Thyroid gland (tissue), 4 donors: Measurements from ENCODE around the gene CYTH1. TPM values are rescaled to one million over a fixed set of nuclear protein-coding genes. Genes with fewer than 3 reads are reported as not detected.

Source experiments
- DNase-seq, 2 donors: peaks; one replicate each; pipeline ENCODE4 v3.0.0-alpha.2; 2019
- H3K27ac ChIP-seq, 3 donors: fragments of 200-600 bp; sonication (generic); 1 replicate in 2 of 3; 2 replicates in 1 of 3; pipeline ENCODE4 v1.5.1; 2016 to 2019; ENCODE audit warnings: mild to moderate bottlenecking in 1 of 3, moderate library complexity in 1 of 3
- H3K27me3 ChIP-seq: fragments of 200-600 bp; sonication (generic); one replicate; pipeline ENCODE4 v1.5.1; 2019
- H3K36me3 ChIP-seq, 2 donors: fragments of 200-600 bp; sonication (generic); one replicate each; pipeline ENCODE4 v1.5.1; 2016 to 2019
- H3K4me1 ChIP-seq, 2 donors: fragments of 200-600 bp; sonication (generic); one replicate each; pipeline ENCODE4 v1.5.1; 2017 to 2019
- H3K4me3 ChIP-seq, 3 donors: fragments of 200-600 bp; sonication (generic); replicated peaks in 1 of 3; 1 replicate in 2 of 3; 2 replicates in 1 of 3; pipeline ENCODE4 v1.5.1; 2016; ENCODE audit warnings: mild to moderate bottlenecking in 1 of 3
- H3K9me3 ChIP-seq: fragments of 200-600 bp; sonication (generic); one replicate; pipeline ENCODE4 v1.5.1; 2017
- POLR2A ChIP-seq, 2 donors: fragments of 450-650 bp; IDR thresholded peaks; one replicate each; pipeline ENCODE4 v1.6.1; 2017; ENCODE audit warnings: antibody characterized with exemption in 2 of 2, mild to moderate bottlenecking in 2 of 2, moderate library complexity in 1 of 2
- WGBS, 2 donors: methylation state at CpG; one replicate each; pipeline ENCODE4 v1.1.5; 2017; 5-methylcytosine and 5-hydroxymethylcytosine counted together
- intact Hi-C: fragments of 100-400 bp; cut with DNase I; formaldehyde crosslinking; loops from one replicate; pipeline ENCODE4 v1.15.1; 2023
- total RNA-seq, 4 donors: library from RNA; depleted of rRNA; stranded (reverse); fragments of >200 nt; gene quantifications; one replicate each; pipeline ENCODE4 v1.2.3, GENCODE V29; 2016
- TF ChIP-seq, protein P1 (sequence below), 6 experiments: fragments of 200-600 bp in 3 of 6; fragments of 450-650 bp in 3 of 6; sonication (generic) in 3 of 6; IDR thresholded peaks; one replicate each; pipeline ENCODE4 v1.5.1; 2016 to 2019; ENCODE audit warnings: antibody characterized with exemption in 6 of 6, mild to moderate bottlenecking in 2 of 6, inconsistent platforms in 1 of 6, moderate library complexity in 1 of 6

CYTH1 gene
- total RNA-seq, 4 donors from 2014 or later, result 69.0 to 94.5 (median 75.7) TPM

DNA sequence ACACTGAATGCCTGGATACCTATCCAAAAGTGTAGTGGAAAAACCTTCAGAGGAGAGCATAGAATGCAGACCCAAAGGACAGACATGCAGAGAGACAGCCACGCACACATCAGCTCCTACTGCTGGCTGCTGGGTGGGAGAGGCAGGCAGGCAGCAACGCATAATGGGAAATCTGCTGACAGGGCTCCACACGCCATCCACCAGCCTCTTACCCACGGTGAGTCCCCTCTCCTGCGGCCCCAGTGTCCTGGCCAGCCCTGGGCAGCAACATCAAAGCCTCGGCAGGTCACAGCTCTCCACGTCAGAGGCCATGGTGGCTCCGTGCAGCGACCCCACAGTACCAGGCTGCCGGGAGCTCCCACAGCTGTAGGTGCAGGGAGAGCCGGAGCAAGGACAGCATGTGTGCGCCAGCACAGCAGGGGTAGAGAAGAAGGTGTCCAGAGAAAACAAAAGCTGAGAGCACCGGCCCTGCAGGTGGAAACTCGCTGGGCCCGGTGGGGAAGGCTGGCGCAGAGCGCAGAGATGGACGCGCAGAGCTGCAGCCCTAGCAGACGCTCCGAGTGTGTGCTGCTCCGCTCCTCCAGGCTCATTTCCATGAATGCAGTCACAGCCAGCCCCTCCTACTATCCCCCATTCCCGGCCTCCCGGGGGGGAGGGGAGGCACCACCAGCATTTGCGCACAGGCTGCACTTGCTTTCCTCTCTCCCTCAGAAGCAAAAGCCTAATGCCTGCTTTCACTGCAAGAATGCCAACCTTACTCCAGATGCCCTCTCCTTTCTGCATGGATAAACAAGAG lies 58.9 kb downstream of the CYTH1 start:
- Histone ChIP-seq H3K36me3 (no peaks in the 10 kb centered on the region), H3K9me3 (no peaks in the 10 kb centered on the region), H3K4me3 (peak overlapping the region in 1 of 3 donors; percentile 13), H3K27ac (peak overlapping the region; percentile 67 to 72 (median 69)), H3K27me3 (no peaks in the 10 kb centered on the region), H3K4me1 (peaks cover 74 to 85% of the 10 kb centered on the region in 2 donors)
- TF ChIP-seq POLR2A (IDR thresholded peaks at IDR 0.05), result peak in 1 of 2 donors; percentile 45
- TF ChIP-seq, protein P1, sequence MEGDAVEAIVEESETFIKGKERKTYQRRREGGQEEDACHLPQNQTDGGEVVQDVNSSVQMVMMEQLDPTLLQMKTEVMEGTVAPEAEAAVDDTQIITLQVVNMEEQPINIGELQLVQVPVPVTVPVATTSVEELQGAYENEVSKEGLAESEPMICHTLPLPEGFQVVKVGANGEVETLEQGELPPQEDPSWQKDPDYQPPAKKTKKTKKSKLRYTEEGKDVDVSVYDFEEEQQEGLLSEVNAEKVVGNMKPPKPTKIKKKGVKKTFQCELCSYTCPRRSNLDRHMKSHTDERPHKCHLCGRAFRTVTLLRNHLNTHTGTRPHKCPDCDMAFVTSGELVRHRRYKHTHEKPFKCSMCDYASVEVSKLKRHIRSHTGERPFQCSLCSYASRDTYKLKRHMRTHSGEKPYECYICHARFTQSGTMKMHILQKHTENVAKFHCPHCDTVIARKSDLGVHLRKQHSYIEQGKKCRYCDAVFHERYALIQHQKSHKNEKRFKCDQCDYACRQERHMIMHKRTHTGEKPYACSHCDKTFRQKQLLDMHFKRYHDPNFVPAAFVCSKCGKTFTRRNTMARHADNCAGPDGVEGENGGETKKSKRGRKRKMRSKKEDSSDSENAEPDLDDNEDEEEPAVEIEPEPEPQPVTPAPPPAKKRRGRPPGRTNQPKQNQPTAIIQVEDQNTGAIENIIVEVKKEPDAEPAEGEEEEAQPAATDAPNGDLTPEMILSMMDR (IDR thresholded peaks at IDR 0.05), result no peak
- intact Hi-C loops, result loop anchor here (10.0 kb wide), 1 partner anchor 112 kb away; no protein-coding TSS in a partner anchor
- DNase-seq, result peak; percentile 81 to 84
- 20 to 26% methylated on average over 15 to 21 of the region's 25 CpGs for WGBS, 2 donors

- intact Hi-C loops, result loop anchor here (10.0 kb wide), 1 partner anchor 112 kb away; no protein-coding TSS in a partner anchor
- H3K9me3 ChIP-seq, result no peaks in the 10 kb centered on the region
- H3K27ac ChIP-seq, result peak overlapping the region; percentile 67 to 72 (median 69)
- TF ChIP-seq POLR2A (IDR thresholded peaks at IDR 0.05), result no peak
- TF ChIP-seq, protein P1 (IDR thresholded peaks at IDR 0.05), result no peak
- H3K27me3 ChIP-seq, result no peaks in the 10 kb centered on the region
- peak; percentile 74 to 79 for DNase-seq
- H3K4me1 ChIP-seq, result peaks cover 78 to 85% of the 10 kb centered on the region in 2 donors
- peak overlapping the region in 1 of 3 donors; percentile 13 for H3K4me3 ChIP-seq
- WGBS, 2 donors, result 36 to 37% methylated on average over 7 of the region's 7 CpGs
- no peaks in the 10 kb centered on the region for H3K36me3 ChIP-seq
These were observed 59.8 kb downstream of the CYTH1 start for GRCh38 chr17:78722246-78722761.

- Histone ChIP-seq H3K9me3 (no peaks in the 10 kb centered on the region), H3K27me3 (no peaks in the 10 kb centered on the region), H3K27ac (no peak overlapping the region), H3K36me3 (no peaks in the 10 kb centered on the region), H3K4me3 (no peak overlapping the region), H3K4me1 (peaks cover 79 to 86% of the 10 kb centered on the region in 2 donors)
- no peak for DNase-seq
- intact Hi-C loops, result loop anchor here (10.0 kb wide), 1 partner anchor 115 kb away; no protein-coding TSS in a partner anchor
- TF ChIP-seq, protein P1 (IDR thresholded peaks at IDR 0.05), result no peak
- TF ChIP-seq POLR2A (IDR thresholded peaks at IDR 0.05), result no peak
- 81 to 86% methylated on average over 4 of the region's 4 CpGs for WGBS, 2 donors
These were observed 62.3 kb downstream of the CYTH1 start for GRCh38 chr17:78719630-78720298.

- no peaks in the 10 kb centered on the region for H3K9me3 ChIP-seq
- H3K4me3 ChIP-seq, result no peak overlapping the region
- intact Hi-C loops, result no loop called here
- no peak for TF ChIP-seq POLR2A (IDR thresholded peaks at IDR 0.05)
- TF ChIP-seq, protein P1 (IDR thresholded peaks at IDR 0.05), result no peak
- H3K36me3 ChIP-seq, result no peaks in the 10 kb centered on the region
- H3K4me1 ChIP-seq, result peaks cover 72 to 85% of the 10 kb centered on the region in 2 donors
- DNase-seq, result no peak
- whole genome bisulfite sequencing, 2 donors, result 81 to 85% methylated on average over 8 of the region's 8 CpGs
- H3K27ac ChIP-seq, result no peak overlapping the region
- no peaks in the 10 kb centered on the region for H3K27me3 ChIP-seq
These were observed 63.4 kb downstream of the CYTH1 start for GRCh38 chr17:78718575-78719208.
